Measurements from ENCODE around the gene NBPF1. TPM values are rescaled to one million over a fixed set of nuclear protein-coding genes. Genes with fewer than 3 reads are reported as not detected.
"Not testable (repeated sequence)": the region's sequence is repeated elsewhere in the genome, so short reads cannot be mapped to it uniquely, and the experiment has no call there.

Gene NBPF1
- total RNA-seq, result 35.3 TPM
- long read RNA-seq, partial matches to known transcripts, result 12 of 23 reads
- long read RNA-seq, other reads (novel, unspliced or antisense), result 9 of 23 reads

DNA sequence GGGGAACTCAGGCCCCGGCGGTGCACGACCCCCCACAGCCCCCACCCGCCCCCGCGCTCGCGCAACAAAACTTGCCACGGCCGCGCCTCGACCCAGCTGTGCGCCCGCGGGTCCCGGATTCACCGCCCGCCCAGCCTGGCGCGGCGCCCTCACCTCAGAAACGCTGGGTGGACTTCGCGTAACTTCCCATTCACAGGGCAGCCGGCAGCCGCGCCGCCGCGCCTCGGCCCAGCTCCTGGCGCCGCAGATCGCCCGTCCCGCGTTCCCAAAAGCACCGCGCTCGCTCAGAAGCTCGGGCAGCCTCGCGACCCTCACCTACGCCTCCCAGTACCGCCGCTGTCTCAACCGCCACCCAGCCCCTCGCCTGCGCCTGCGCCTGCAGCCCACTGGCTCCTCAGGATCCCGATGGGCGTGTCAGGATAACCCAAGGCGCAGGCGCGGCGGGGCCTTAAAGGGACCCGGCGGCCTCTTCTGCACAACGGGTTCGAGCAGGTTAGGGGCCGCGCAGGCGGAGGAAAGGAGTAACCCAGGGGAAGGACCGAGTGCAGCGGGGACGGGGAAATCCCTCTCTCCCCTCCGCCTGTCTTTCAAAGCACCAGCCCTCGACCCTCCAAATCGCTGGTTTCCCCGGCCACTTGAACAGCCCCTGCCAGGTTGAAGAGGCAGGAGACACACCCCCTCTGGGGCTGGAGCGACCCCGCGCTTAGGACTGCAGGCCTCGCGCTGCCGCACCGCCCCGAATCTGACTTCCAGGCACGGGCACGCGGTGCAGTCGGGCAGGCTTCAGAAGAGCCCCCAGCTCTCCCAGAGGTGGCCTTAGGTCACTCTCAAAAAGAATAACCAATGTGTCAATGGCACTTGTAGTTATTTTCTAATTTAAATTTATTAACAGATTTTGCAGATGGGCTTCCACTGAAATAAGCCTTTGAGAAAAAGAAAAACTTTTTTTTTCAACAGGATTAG lies at the start of gene NBPF1:
Gene NBPF1 (minus strand): TSS at position 380 of the 963 bp plus-strand sequence.
- Histone ChIP-seq H3K4me1 (peaks cover 22% of the 10 kb centered on the region), H3K4me3 (peak within 1 kb of the TSS; percentile 73), H3K27me3 (ENCODE audit: low read depth) (no peaks in the 10 kb centered on the region), H3K36me3 (peaks cover 13% of the 10 kb centered on the region), H3K27ac (peak within 1 kb of the TSS; percentile 75), H3K9me3 (no peaks in the 10 kb centered on the region)
- DNase-seq, result peak; percentile 97
- intact Hi-C loops (cut with DNase I), result no loop called here
- TF ChIP-seq, protein P1, sequence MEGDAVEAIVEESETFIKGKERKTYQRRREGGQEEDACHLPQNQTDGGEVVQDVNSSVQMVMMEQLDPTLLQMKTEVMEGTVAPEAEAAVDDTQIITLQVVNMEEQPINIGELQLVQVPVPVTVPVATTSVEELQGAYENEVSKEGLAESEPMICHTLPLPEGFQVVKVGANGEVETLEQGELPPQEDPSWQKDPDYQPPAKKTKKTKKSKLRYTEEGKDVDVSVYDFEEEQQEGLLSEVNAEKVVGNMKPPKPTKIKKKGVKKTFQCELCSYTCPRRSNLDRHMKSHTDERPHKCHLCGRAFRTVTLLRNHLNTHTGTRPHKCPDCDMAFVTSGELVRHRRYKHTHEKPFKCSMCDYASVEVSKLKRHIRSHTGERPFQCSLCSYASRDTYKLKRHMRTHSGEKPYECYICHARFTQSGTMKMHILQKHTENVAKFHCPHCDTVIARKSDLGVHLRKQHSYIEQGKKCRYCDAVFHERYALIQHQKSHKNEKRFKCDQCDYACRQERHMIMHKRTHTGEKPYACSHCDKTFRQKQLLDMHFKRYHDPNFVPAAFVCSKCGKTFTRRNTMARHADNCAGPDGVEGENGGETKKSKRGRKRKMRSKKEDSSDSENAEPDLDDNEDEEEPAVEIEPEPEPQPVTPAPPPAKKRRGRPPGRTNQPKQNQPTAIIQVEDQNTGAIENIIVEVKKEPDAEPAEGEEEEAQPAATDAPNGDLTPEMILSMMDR (IDR thresholded peaks at IDR 0.05), result no peak
- peak; percentile 98 to 100 for ATAC-seq

DNA sequence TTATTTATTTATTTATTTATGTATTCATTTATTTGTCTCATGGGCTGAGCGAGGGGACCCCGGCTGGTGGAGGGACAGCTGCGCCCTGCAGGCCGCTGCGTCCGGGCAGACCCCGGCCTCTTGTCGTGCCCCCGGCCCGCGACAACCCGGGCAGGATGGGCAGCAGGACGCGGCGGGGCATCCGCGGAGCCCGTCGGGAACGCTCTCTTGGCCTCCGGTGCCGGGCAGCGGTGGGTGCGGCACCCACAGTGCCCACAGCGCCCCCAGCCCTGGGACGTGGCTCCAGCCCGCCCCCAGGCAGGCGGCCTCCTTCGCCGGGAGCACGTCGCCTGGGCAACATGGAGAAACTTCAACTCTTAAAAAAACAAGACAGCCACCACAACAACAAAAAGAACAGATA lies 44.9 kb upstream of the NBPF1 start:
- DNase-seq; H3K9me3 ChIP-seq; H3K27ac ChIP-seq; H3K4me3 ChIP-seq; intact Hi-C loops (cut with DNase I); H3K36me3 ChIP-seq; H3K4me1 ChIP-seq; H3K27me3 ChIP-seq (ENCODE audit: low read depth): not testable (repeated sequence)
- peak; percentile 72 to 75 for ATAC-seq

DNA sequence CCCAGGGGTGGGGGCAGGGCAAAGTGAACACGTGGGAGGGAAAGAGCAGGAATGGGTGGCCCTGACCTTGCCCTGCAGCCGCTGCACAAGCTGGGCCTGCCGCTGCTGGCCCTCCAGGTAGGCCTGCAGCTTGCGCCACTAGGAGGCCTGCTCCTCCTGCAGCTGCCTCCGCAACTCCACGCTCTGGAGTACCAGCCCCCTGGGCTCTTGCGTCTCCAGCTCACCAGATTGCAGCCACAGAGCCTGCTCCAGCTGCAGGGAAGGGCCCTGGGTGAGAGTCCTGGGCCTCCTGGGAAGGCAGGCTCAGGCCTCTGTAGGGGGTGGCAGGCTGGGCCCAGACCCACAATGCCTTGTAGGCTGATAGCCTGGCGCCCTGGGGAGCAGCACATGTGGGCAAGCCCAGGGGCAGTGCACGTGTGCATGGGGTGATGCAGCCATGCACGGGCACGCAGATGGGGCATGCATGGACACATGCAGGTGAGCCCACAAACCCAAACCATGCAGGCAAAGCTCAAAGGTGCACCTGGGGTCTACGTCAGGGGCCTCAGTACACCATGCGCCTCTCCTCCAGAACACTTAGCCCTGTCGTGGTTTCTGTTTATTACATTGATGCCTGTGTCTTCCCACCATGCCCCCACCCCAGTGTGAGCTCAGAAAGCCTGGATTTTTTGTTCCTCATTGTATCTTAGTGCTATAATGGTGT lies 43.8 kb upstream of the NBPF1 start:
- H3K36me3 ChIP-seq; intact Hi-C loops (cut with DNase I); H3K4me3 ChIP-seq; H3K4me1 ChIP-seq; H3K9me3 ChIP-seq; H3K27ac ChIP-seq; H3K27me3 ChIP-seq (ENCODE audit: low read depth); DNase-seq: not testable (repeated sequence)
- ATAC-seq, result peak; percentile 51 to 53

DNA sequence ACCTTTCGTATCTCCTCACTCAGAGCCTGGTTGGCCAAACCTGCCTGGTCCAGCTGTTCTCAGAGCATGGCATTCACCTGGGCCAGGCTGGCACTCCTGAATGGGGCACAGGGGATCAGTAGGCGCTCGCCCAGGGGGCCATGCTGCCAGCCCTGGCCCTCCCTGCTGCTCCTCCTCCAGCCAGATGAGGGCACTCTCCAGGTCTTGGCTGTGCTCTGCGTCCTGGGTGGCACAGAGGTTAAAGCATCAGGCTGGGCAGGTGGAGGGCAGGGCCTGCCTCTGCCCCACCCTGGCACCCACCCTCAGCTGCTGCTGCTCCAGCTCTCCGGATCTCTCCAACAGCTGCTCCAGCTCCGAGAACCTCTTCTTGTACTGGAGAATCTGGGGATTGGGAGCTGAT lies 43.2 kb upstream of the NBPF1 start:
- H3K27me3 ChIP-seq (ENCODE audit: low read depth); H3K27ac ChIP-seq; H3K36me3 ChIP-seq; H3K4me1 ChIP-seq; H3K4me3 ChIP-seq; DNase-seq; intact Hi-C loops (cut with DNase I); H3K9me3 ChIP-seq: not testable (repeated sequence)
- ATAC-seq, result peak; percentile 65 to 70

DNA sequence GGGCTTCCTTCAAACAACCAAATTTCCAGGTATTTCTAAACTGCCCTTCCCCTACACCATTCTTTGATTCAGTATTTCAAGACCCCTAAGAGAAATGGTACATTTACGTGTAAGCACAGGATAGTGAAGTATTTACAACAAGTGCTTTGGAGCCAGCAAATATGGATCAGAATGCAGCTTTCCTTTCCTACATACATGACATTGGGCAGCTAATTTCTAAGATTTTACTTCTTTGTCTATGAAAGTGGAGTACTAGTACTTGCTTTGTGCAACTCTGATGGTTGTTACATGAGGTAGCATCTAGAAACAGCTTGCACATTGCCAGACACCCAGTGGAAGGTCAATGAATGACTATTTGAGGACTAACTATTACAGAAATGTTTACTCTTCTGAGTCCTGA lies 38.2 kb upstream of the NBPF1 start:
- H3K4me3 ChIP-seq; ATAC-seq; H3K9me3 ChIP-seq; intact Hi-C loops (cut with DNase I); H3K4me1 ChIP-seq; H3K27ac ChIP-seq; DNase-seq; H3K27me3 ChIP-seq (ENCODE audit: low read depth); H3K36me3 ChIP-seq: not testable (repeated sequence)

DNA sequence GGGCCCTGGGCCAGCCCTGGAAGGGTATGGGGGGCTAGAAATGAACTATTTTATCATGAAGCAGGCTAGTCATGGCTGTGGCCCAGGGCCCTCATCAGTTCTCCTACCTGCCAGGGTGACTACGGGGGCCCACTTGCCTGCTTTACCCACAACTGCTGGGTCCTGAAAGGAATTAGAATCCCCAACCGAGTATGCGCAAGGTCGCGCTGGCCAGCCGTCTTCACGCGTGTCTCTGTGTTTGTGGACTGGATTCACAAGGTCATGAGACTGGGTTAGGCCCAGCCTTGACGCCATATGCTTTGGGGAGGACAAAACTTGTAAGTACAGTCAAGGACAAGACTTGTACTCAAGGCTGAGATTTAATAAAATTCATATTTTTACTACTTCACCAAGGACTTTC lies 36.6 kb upstream of the NBPF1 start:
- ATAC-seq, H3K9me3 ChIP-seq: not testable (repeated sequence)

DNA sequence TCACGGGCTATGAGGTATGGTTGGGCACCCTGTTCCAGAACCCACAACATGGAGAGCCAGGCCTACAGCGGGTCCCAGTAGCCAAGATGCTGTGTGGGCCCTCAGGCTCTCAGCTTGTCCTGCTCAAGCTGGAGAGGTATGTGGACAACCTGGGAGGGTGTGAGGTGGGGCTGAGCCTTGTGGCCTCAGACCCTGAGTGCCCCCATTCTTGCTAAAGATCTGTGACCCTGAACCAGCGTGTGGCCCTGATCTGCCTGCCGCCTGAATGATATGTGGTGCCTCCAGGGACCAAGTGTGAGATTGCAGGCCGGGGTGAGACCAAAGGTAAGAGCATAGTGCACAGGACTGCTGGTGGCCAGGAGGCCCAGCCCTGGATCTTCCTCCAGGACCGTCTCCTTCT lies 36.0 kb upstream of the NBPF1 start:
- H3K27me3 ChIP-seq (ENCODE audit: low read depth); H3K27ac ChIP-seq; H3K36me3 ChIP-seq; H3K9me3 ChIP-seq; H3K4me1 ChIP-seq; intact Hi-C loops (cut with DNase I); H3K4me3 ChIP-seq; ATAC-seq: not testable (repeated sequence)
- peak; percentile 43 for DNase-seq

More for the DNA sequence above, 36.6 kb upstream of the NBPF1 start:
- H3K36me3 ChIP-seq; H3K4me3 ChIP-seq; H3K27ac ChIP-seq; intact Hi-C loops (cut with DNase I); H3K27me3 ChIP-seq (ENCODE audit: low read depth); H3K4me1 ChIP-seq: not testable (repeated sequence)
- peak; percentile 24 for DNase-seq

DNA sequence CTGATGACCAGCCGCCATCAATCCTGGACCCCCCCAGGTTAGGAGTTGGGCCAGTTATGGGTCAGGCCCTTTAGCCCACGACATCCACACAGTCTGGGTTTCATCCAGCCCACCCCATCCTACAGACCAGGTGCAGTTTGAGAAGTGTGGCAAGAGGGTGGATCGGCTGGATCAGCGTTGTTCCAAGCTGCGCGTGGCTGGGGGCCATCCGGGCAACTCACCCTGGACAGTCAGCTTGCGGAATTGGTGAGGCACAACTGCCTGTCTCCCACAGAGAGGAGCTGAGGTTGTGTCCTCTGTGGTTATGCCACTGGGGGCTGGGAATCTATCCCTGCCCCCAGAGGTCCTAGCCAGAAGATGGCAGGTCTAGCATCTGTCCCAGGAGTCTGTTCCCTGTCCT lies 35.4 kb upstream of the NBPF1 start:
- H3K4me1 ChIP-seq; H3K9me3 ChIP-seq; H3K36me3 ChIP-seq; H3K27ac ChIP-seq; H3K27me3 ChIP-seq (ENCODE audit: low read depth); H3K4me3 ChIP-seq; intact Hi-C loops (cut with DNase I); ATAC-seq: not testable (repeated sequence)
- peak; percentile 43 for DNase-seq

DNA sequence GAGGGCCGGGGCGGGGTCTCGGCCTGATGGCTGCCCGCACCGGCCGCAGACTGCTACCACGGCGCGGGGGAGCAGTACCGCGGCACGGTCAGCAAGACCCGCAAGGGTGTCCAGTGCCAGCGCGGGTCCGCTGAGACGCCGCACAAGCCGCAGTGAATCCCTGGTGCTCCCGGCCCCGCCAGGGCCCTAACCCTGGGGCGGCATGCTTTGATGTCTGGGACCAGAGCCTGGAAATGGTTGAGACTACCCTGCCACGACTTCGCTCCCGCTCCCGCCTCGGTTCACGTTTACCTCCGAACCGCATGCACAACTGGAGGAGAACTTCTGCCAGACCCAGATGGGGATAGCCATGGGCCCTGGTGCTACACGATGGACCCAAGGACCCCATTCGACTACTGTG lies 34.9 kb upstream of the NBPF1 start:
- H3K4me1 ChIP-seq, result peaks cover 15% of the 10 kb centered on the region
- H3K36me3 ChIP-seq; H3K9me3 ChIP-seq; intact Hi-C loops (cut with DNase I); H3K27ac ChIP-seq; H3K27me3 ChIP-seq (ENCODE audit: low read depth); ATAC-seq: not testable (repeated sequence)
- peak overlapping the region; percentile 40 for H3K4me3 ChIP-seq
- peak; percentile 49 for DNase-seq

DNA sequence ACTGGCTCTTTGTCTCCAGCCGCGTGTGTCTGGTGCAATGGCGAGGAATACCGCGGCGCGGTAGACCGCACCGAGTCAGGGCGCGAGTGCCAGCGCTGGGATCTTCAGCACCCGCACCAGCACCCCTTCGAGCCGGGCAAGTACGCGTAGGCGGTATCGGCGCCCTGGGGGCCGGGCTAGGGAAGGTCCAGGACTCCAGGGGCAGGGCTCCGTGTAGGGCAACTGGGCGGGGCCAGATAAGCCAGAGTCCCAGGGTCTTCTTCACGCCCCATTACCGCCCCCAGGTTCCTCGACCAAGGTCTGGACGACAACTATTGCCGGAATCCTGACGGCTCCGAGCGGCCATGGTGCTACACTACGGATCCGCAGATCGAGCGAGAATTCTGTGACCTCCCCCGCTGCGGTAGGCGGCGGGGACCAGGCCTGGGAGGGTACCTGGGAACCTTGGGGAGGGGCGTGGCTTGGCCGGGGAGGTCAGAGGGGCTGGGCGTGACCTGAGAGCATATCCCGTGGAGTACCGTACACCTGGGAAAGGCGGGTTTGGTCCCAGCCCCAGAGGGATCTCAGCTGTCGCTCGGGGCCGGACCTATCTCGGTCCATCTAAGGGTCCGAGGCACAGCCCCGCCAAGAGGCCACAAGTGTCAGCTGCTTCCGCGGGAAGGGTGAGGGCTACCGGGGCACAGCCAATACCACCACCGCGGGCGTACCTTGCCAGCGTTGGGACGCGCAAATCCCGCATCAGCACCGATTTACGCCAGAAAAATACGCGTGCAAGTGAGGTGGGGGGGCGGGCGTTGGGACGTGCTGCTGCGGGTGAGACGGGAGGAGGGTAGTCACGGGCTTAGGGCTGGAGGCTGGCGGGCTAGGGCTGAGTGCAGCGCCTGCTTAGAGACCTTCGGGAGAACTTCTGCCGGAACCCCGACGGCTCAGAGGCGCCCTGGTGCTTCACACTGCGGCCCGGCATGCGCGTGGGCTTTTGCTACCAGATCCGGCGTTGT lies 34.1 kb upstream of the NBPF1 start:
- Histone ChIP-seq H3K4me3 (peak overlapping the region; percentile 40), H3K4me1 (peaks cover 22% of the 10 kb centered on the region)
- H3K27me3 ChIP-seq (ENCODE audit: low read depth); H3K36me3 ChIP-seq; H3K9me3 ChIP-seq; H3K27ac ChIP-seq; intact Hi-C loops (cut with DNase I): not testable (repeated sequence)
- DNase-seq, result peak; percentile 58
- ATAC-seq, result peak; percentile 77 to 87

DNA sequence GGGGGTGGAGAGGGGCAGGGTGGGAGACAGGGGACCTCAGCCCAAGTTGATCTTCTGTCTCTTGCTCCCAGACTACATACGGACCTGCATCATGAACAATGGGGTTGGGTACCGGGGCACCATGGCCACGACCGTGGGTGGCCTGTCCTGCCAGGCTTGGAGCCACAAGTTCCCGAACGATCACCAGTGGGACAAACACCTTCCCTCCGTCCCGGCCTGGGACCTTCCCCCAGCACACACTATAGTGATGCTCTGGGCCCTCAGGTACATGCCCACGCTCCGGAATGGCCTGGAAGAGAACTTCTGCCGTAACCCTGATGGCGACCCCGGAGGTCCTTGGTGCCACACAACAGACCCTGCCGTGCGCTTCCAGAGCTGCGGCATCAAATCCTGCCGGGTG lies 33.4 kb upstream of the NBPF1 start:
- H3K9me3 ChIP-seq; H3K36me3 ChIP-seq; H3K27me3 ChIP-seq (ENCODE audit: low read depth); H3K27ac ChIP-seq; intact Hi-C loops (cut with DNase I); ATAC-seq; H3K4me3 ChIP-seq: not testable (repeated sequence)
- peaks cover 24% of the 10 kb centered on the region for H3K4me1 ChIP-seq
- DNase-seq, result peak; percentile 31
